SK-N-SH (cell line): ENCODE results near the gene FAP.

Source experiments
- CTCF ChIP-seq: fragments of 200-600 bp; sonication (generic); IDR thresholded peaks from 2 replicates; pipeline ENCODE4 v1.6.1; 2017; ENCODE audit warnings: antibody characterized with exemption, mild to moderate bottlenecking, moderate library complexity
- FOSL2 ChIP-seq: IDR thresholded peaks from 2 replicates; pipeline ENCODE4 v1.4.0; 2012; ENCODE audit warnings: low read depth, mild to moderate bottlenecking, moderate library complexity, borderline replicate concordance
- FOXJ3 ChIP-seq: sonication (generic); formaldehyde crosslinking; IDR thresholded peaks from 2 replicates; pipeline ENCODE4 v1.5.1; 2020; ENCODE audit warnings: mild to moderate bottlenecking, missing genetic modification reagents
- FOXM1 ChIP-seq: IDR thresholded peaks from 2 replicates; pipeline ENCODE4 v1.4.0; 2012; ENCODE audit warnings: low read depth, mild to moderate bottlenecking
- GABPA ChIP-seq: IDR thresholded peaks from 2 replicates; pipeline ENCODE4 v1.4.0; 2012; ENCODE audit warnings: low read depth, mild to moderate bottlenecking
- IRF3 ChIP-seq: fragments of 150-350 bp; IDR thresholded peaks from 2 replicates; pipeline ENCODE4 v1.6.1; 2016; ENCODE audit warnings: mild to moderate bottlenecking, low read depth, low read length
- JUND ChIP-seq: IDR thresholded peaks from 2 replicates; pipeline ENCODE4 v1.4.0; 2012
- MEF2A ChIP-seq: IDR thresholded peaks from 2 replicates; pipeline ENCODE4 v1.4.0; 2012; ENCODE audit warnings: low read depth, borderline replicate concordance
- NRF1 ChIP-seq: IDR thresholded peaks from 2 replicates; pipeline ENCODE4 v1.6.1; 2012; ENCODE audit warnings: low read depth, mild to moderate bottlenecking, low read length
- POLR2AphosphoS5 ChIP-seq: IDR thresholded peaks from 2 replicates; pipeline ENCODE4 v1.6.1; 2012; ENCODE audit warnings: low read depth, low read length
- REST ChIP-seq: IDR thresholded peaks from 2 replicates; pipeline ENCODE4 v1.6.1; 2012; ENCODE audit warnings: mild to moderate bottlenecking, low read depth, low read length, moderate library complexity
- SIN3A ChIP-seq: IDR thresholded peaks from 2 replicates; pipeline ENCODE4 v1.6.1; 2012; ENCODE audit warnings: low read depth, mild to moderate bottlenecking, low read length, moderate library complexity, borderline replicate concordance
- TCF12 ChIP-seq: IDR thresholded peaks from 2 replicates; pipeline ENCODE4 v1.4.0; 2012
- YY1 ChIP-seq: IDR thresholded peaks from 2 replicates; pipeline ENCODE4 v1.4.0; 2012; ENCODE audit warnings: low read depth, mild to moderate bottlenecking

- TF ChIP-seq CTCF (no peak), IRF3 (no peak), FOXJ3 (CRISPR knock-in tag) (no peak), FOSL2 (no peak), JUND (no peak), FOXM1 (no peak), MEF2A (no peak), GABPA (no peak), POLR2AphosphoS5 (no peak), YY1 (no peak), TCF12 (no peak), SIN3A (no peak), REST (no peak), NRF1 (no peak)
Measured at GRCh38 chr2:162254236-162254871, 11.1 kb upstream of the FAP start.
